ENCODE results near the gene STXBP6. TPM values are rescaled to one million over a fixed set of nuclear protein-coding genes. Genes with fewer than 3 reads are reported as not detected.

Gene STXBP6
- total RNA-seq, 4 donors from 2014 or later, result 10.7 to 62.8 (median 55.9) TPM

- H3K4me1 ChIP-seq, result peaks cover 0 to 44% (median 2%) of the 10 kb centered on the region in 4 donors
- no peaks in the 10 kb centered on the region for H3K27me3 ChIP-seq
- no peaks in the 10 kb centered on the region for H3K9me3 ChIP-seq
- no peak for TF ChIP-seq CTCF (IDR thresholded peaks at IDR 0.05)
- no peak for TF ChIP-seq POLR2A (IDR thresholded peaks at IDR 0.05)
- H3K4me3 ChIP-seq, result no peak overlapping the region
- no peak overlapping the region for H3K27ac ChIP-seq
- no peaks in the 10 kb centered on the region for H3K36me3 ChIP-seq
- DNase-seq, result no peak
These were observed 11.8 kb downstream of the STXBP6 start for GRCh38 chr14:25038044-25038668.

DNA sequence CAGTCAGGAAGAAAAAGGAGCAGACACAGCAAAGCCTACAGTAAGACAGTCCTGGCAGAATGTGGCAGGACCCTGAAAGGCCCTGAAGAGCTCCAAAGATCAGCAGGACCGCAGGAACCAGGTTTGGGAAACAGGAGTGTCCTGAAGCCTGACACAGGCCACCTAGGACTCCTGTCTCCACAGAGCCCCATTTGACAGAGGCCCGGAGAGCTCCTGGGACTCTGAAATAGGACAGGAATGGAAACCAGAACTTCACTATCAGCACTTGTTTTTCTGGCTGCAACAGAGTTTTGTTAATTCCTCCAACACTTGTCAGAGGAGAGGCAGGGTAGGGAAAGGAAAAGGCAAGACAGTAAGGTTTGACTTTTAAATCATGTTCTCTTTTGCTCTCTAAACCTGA is 12.9 kb downstream of the STXBP6 start:
- TF ChIP-seq POLR2A (IDR thresholded peaks at IDR 0.05), result no peak
- no peak for TF ChIP-seq CTCF (IDR thresholded peaks at IDR 0.05)
- Histone ChIP-seq H3K9me3 (no peaks in the 10 kb centered on the region), H3K27me3 (no peaks in the 10 kb centered on the region), H3K4me3 (no peak overlapping the region), H3K36me3 (no peaks in the 10 kb centered on the region), H3K27ac (no peak overlapping the region), H3K4me1 (peaks cover 0 to 32% (median 0%) of the 10 kb centered on the region in 4 donors)
- no peak for DNase-seq

DNA sequence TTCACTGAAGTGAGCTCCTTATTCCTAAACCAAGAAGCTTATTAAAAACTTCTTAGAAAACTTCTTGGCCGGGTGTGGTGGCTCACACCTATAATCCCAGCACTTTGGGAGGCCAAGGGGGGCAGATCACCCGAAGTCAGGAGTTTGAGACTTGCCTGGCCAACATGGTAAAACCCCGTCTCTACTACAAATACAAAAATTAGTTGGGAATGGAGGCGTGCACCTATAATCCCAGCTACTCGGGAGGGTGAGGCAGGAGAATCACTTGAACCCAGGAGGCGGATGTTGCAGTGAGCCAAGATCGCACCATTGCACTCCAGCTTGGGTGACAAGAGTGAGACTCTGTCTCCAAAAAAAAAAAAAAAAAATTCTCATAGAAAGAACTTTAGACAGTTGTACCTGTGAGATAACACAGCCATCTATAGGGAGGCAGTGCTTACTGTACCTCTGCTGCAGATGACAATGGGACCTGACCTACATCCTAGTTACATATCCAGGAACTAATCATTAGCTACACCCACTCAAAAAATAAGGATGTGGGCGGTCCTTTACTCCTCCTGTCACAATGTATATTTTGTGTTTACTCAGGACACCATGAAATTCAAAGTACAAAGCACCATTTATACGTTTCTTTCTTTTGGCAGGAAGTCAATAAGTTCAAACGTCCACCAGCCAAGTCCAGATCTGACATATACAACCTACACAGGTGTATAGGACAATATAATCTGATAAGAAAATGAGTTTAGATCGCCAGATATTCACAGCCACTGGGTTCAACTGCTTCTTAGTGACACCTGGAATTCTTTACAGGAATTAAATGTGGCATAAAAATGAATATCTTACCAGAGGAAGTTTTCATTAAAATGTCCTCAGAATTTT is 14.9 kb downstream of the STXBP6 start:
- Histone ChIP-seq H3K27ac (peak overlapping the region in 1 of 4 donors; percentile 38), H3K36me3 (no peaks in the 10 kb centered on the region)

GRCh38 chr14:25033358-25033757 is 16.6 kb downstream of the STXBP6 start:
- Histone ChIP-seq H3K27ac (no peak overlapping the region), H3K36me3 (no peaks in the 10 kb centered on the region), H3K27me3 (no peaks in the 10 kb centered on the region), H3K9me3 (no peaks in the 10 kb centered on the region), H3K4me1 (peaks cover 0 to 18% (median 0%) of the 10 kb centered on the region in 4 donors), H3K4me3 (no peak overlapping the region)
- no peak for DNase-seq
- TF ChIP-seq POLR2A (IDR thresholded peaks at IDR 0.05), result no peak
- TF ChIP-seq CTCF (IDR thresholded peaks at IDR 0.05), result no peak

More for the DNA sequence above, 14.9 kb downstream of the STXBP6 start:
- TF ChIP-seq CTCF (IDR thresholded peaks at IDR 0.05) (peak in 2 of 6 experiments; percentile 10 to 26), POLR2A (IDR thresholded peaks at IDR 0.05) (no peak)
- DNase-seq, result peak in 1 of 3 donors; percentile 55
- Histone ChIP-seq H3K9me3 (no peaks in the 10 kb centered on the region), H3K4me3 (no peak overlapping the region), H3K4me1 (peaks cover 0 to 21% (median 0%) of the 10 kb centered on the region in 4 donors), H3K27me3 (no peaks in the 10 kb centered on the region)

- Histone ChIP-seq H3K27me3 (no peaks in the 10 kb centered on the region), H3K4me3 (no peak overlapping the region), H3K36me3 (no peaks in the 10 kb centered on the region), H3K27ac (no peak overlapping the region), H3K9me3 (no peaks in the 10 kb centered on the region), H3K4me1 (peaks cover 0 to 15% (median 0%) of the 10 kb centered on the region in 4 donors)
- DNase-seq, result peak in 1 of 3 donors; percentile 53
- TF ChIP-seq POLR2A (IDR thresholded peaks at IDR 0.05) (no peak), CTCF (IDR thresholded peaks at IDR 0.05) (peak in 3 of 6 experiments; percentile 28 to 35 (median 30))
These were observed 17.7 kb downstream of the STXBP6 start for GRCh38 chr14:25032092-25032784.
